ENCODE measurements around the gene TREX2. TPM values are rescaled to one million over a fixed set of nuclear protein-coding genes. Genes with fewer than 3 reads are reported as not detected.

Gene TREX2
- polyA plus RNA-seq, 1 donor from 2014 or later: not detected

GRCh38 chrX:153410373-153410772, 35.5 kb downstream of the TREX2 start:
- H3K9me3 ChIP-seq (ENCODE audit: low read length): no peaks in the 10 kb centered on the region
- H3K4me3 ChIP-seq (ENCODE audit: low read length): no peak overlapping the region
- TF ChIP-seq CTCF (IDR thresholded peaks at IDR 0.05; ENCODE audit: poor library complexity, severe bottlenecking) (no peak), MXI1 (conservative IDR thresholded peaks at IDR 0.05; ENCODE audit: poor library complexity, severe bottlenecking) (no peak), SMC3 (conservative IDR thresholded peaks at IDR 0.05; ENCODE audit: poor library complexity) (no peak), EP300 (conservative IDR thresholded peaks at IDR 0.05; ENCODE audit: poor library complexity, severe bottlenecking) (no peak), TAF1 (IDR thresholded peaks at IDR 0.05; ENCODE audit: low read depth) (no peak), RAD21 (conservative IDR thresholded peaks at IDR 0.05) (no peak), REST (IDR thresholded peaks at IDR 0.05; ENCODE audit: borderline replicate concordance) (no peak), EZH2 (IDR thresholded peaks at IDR 0.05; ENCODE audit: borderline replicate concordance, insufficient read depth, low read length, poor library complexity, severe bottlenecking) (no peak), POLR2AphosphoS5 (IDR thresholded peaks at IDR 0.05) (no peak)
- H3K9me2 ChIP-seq (ENCODE audit: insufficient read depth, low read length): no peaks in the 10 kb centered on the region
- no peak overlapping the region for H2AFZ ChIP-seq (ENCODE audit: low read depth, low read length)
- H4K20me1 ChIP-seq (ENCODE audit: insufficient read depth): no peaks in the 10 kb centered on the region
- no peak overlapping the region for H3K4me2 ChIP-seq (ENCODE audit: low read length)
- H3K27ac ChIP-seq (ENCODE audit: low read length): no peak overlapping the region
- H3K79me2 ChIP-seq (replicated peaks; ENCODE audit: insufficient read depth, low read length): no peaks in the 10 kb centered on the region
- H3F3A ChIP-seq (ENCODE audit: insufficient read depth, low read length, poor library complexity, severe bottlenecking): no peaks in the 10 kb centered on the region
- H3K9ac ChIP-seq (ENCODE audit: low read length): no peak overlapping the region
- H3K36me3 ChIP-seq (ENCODE audit: insufficient read depth, low read length): no peaks in the 10 kb centered on the region
- H3K27me3 ChIP-seq (ENCODE audit: insufficient read depth, low read depth, low read length): no peaks in the 10 kb centered on the region

GRCh38 chrX:153409414-153410101, 36.3 kb downstream of the TREX2 start:
- Histone ChIP-seq H3F3A (ENCODE audit: insufficient read depth, low read length, poor library complexity, severe bottlenecking) (no peaks in the 10 kb centered on the region), H3K27me3 (ENCODE audit: insufficient read depth, low read depth, low read length) (no peaks in the 10 kb centered on the region), H3K36me3 (ENCODE audit: insufficient read depth, low read length) (no peaks in the 10 kb centered on the region), H3K4me2 (ENCODE audit: low read length) (no peak overlapping the region), H4K20me1 (ENCODE audit: insufficient read depth) (no peaks in the 10 kb centered on the region), H3K9me2 (ENCODE audit: insufficient read depth, low read length) (no peaks in the 10 kb centered on the region), H3K79me2 (replicated peaks; ENCODE audit: insufficient read depth, low read length) (no peaks in the 10 kb centered on the region), H3K9ac (ENCODE audit: low read length) (no peak overlapping the region), H3K4me3 (ENCODE audit: low read length) (no peak overlapping the region), H3K27ac (ENCODE audit: low read length) (no peak overlapping the region), H2AFZ (ENCODE audit: low read depth, low read length) (no peak overlapping the region), H3K9me3 (ENCODE audit: low read length) (no peaks in the 10 kb centered on the region)
- no peak for TF ChIP-seq SMC3 (conservative IDR thresholded peaks at IDR 0.05; ENCODE audit: poor library complexity)
- no peak for TF ChIP-seq REST (IDR thresholded peaks at IDR 0.05; ENCODE audit: borderline replicate concordance)
- TF ChIP-seq EZH2 (IDR thresholded peaks at IDR 0.05; ENCODE audit: borderline replicate concordance, insufficient read depth, low read length, poor library complexity, severe bottlenecking): no peak
- no peak for TF ChIP-seq POLR2AphosphoS5 (IDR thresholded peaks at IDR 0.05)
- no peak for TF ChIP-seq CTCF (IDR thresholded peaks at IDR 0.05; ENCODE audit: poor library complexity, severe bottlenecking)
- no peak for TF ChIP-seq TAF1 (IDR thresholded peaks at IDR 0.05; ENCODE audit: low read depth)
- TF ChIP-seq MXI1 (conservative IDR thresholded peaks at IDR 0.05; ENCODE audit: poor library complexity, severe bottlenecking): no peak
- TF ChIP-seq EP300 (conservative IDR thresholded peaks at IDR 0.05; ENCODE audit: poor library complexity, severe bottlenecking): no peak
- TF ChIP-seq RAD21 (conservative IDR thresholded peaks at IDR 0.05): no peak
